Thyroid gland (tissue), 4 donors: ENCODE data around the gene EFNA4. TPM values are rescaled to one million over a fixed set of nuclear protein-coding genes. Genes with fewer than 3 reads are reported as not detected.
"Not testable (repeated sequence)": the region's sequence is repeated elsewhere in the genome, so short reads cannot be mapped to it uniquely, and the experiment has no call there.

Source experiments
- DNase-seq, 2 donors: peaks; one replicate each; pipeline ENCODE4 v3.0.0-alpha.2; 2019
- H3K27ac ChIP-seq, 3 donors: fragments of 200-600 bp; sonication (generic); 1 replicate in 2 of 3; 2 replicates in 1 of 3; pipeline ENCODE4 v1.5.1; 2016 to 2019; ENCODE audit warnings: mild to moderate bottlenecking in 1 of 3, moderate library complexity in 1 of 3
- H3K27me3 ChIP-seq: fragments of 200-600 bp; sonication (generic); one replicate; pipeline ENCODE4 v1.5.1; 2019
- H3K36me3 ChIP-seq, 2 donors: fragments of 200-600 bp; sonication (generic); one replicate each; pipeline ENCODE4 v1.5.1; 2016 to 2019
- H3K4me1 ChIP-seq, 2 donors: fragments of 200-600 bp; sonication (generic); one replicate each; pipeline ENCODE4 v1.5.1; 2017 to 2019
- H3K4me3 ChIP-seq, 3 donors: fragments of 200-600 bp; sonication (generic); replicated peaks in 1 of 3; 1 replicate in 2 of 3; 2 replicates in 1 of 3; pipeline ENCODE4 v1.5.1; 2016; ENCODE audit warnings: mild to moderate bottlenecking in 1 of 3
- H3K9me3 ChIP-seq: fragments of 200-600 bp; sonication (generic); one replicate; pipeline ENCODE4 v1.5.1; 2017
- CTCF ChIP-seq, 6 experiments: fragments of 200-600 bp in 3 of 6; fragments of 450-650 bp in 3 of 6; sonication (generic) in 3 of 6; IDR thresholded peaks; one replicate each; pipeline ENCODE4 v1.5.1; 2016 to 2019; ENCODE audit warnings: antibody characterized with exemption in 6 of 6, mild to moderate bottlenecking in 2 of 6, inconsistent platforms in 1 of 6, moderate library complexity in 1 of 6
- POLR2A ChIP-seq, 2 donors: fragments of 450-650 bp; IDR thresholded peaks; one replicate each; pipeline ENCODE4 v1.6.1; 2017; ENCODE audit warnings: antibody characterized with exemption in 2 of 2, mild to moderate bottlenecking in 2 of 2, moderate library complexity in 1 of 2
- WGBS, 2 donors: methylation state at CpG; one replicate each; pipeline ENCODE4 v1.1.5; 2017; 5-methylcytosine and 5-hydroxymethylcytosine counted together
- intact Hi-C: fragments of 100-400 bp; cut with DNase I; formaldehyde crosslinking; loops from one replicate; pipeline ENCODE4 v1.15.1; 2023
- total RNA-seq, 4 donors: library from RNA; depleted of rRNA; stranded (reverse); fragments of >200 nt; gene quantifications; one replicate each; pipeline ENCODE4 v1.2.3, GENCODE V29; 2016

The EFNA4 gene
- total RNA-seq, 4 donors from 2014 or later = 7.5 to 13.1 (median 9.9) TPM

DNA sequence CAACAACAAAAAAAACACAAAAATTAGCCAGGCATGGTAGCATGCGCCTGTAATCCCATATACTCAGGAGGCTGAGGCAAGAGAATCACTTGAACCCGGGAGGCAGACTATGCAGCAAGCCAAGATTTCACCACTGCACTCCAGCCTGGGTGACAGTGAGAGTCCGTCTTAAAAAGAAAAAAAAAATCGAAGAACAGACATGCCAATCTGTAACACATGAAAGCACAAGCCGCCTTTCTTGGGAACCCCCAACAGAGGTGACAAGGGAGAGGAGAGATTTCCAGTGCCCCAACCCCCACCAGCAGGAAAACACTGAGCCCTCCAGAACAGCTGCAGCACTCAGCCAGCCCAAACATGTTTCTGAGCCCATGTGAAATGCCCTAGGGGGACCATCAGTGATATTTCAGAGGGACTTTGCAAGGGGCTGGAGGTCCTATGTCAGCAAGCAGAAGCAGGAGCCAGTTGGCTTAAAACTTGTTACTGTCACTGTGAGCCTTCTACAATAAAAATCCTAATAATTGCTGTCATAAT is 50.0 kb downstream of the EFNA4 start:
- TF ChIP-seq POLR2A (IDR thresholded peaks at IDR 0.05) (no peak), CTCF (IDR thresholded peaks at IDR 0.05) (no peak)
- Histone ChIP-seq H3K27ac (no peak overlapping the region), H3K4me3 (no peak overlapping the region), H3K4me1 (no peaks in the 10 kb centered on the region), H3K36me3 (no peaks in the 10 kb centered on the region), H3K9me3 (no peaks in the 10 kb centered on the region), H3K27me3 (no peaks in the 10 kb centered on the region)
- DNase-seq = no peak
- intact Hi-C loops = no loop called here
- WGBS, 2 donors = 66 to 68% methylated on average over 5 of the region's 5 CpGs

DNA sequence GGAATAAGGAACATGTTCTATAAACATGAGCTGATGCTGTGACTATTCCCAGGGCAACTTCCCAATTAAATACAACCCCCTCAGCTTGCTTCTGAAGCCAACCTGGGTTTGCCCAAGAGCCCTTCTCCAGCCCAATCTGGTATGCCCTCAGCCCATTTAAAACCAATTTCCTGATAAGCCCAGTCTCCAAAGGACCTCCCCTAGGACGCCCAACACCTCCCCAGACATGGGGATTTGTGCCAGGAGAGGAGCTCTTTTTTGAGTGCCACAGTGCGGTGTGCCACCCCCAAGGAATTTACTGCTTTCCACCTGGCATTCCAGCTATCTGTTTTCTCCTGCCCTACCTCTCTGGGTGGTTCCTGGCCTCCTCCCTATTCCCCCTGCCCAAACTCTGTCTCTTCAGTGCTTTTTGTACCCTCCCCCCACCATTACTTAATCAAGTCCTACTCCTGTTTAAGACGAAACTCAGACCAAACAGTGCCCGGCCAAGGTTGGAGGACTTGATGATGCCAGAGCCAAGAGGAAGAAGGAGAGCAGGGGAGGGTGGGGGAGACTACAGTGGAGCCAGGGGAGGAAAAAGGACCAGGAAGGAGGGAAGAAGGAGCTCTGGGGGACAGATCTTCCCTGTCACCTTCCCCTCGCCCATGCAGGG is 52.7 kb downstream of the EFNA4 start:
- DNase-seq = peak in 1 of 2 donors; percentile 44
- no peak for TF ChIP-seq CTCF (IDR thresholded peaks at IDR 0.05)
- TF ChIP-seq POLR2A (IDR thresholded peaks at IDR 0.05) = no peak
- no peak overlapping the region for H3K27ac ChIP-seq

DNA sequence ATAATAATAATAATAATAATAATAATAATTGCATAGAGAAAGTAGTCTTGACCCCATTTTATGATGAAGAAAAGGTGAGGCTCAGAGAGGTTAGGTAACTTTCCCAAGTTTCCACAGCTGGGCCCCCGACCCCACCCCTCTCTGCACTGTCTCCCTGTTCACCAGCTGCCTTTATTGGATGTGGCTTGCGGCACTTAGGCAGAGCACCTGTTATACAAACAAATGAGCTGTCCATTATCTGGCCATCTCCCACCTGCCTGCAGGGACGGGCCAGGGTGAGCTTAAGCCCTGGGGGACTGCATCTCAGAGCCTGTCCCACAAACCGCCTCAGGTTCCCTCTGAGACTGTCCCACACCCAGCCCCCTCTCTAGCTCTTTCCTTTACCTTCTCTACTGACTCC is 54.1 kb downstream of the EFNA4 start:
- no peaks in the 10 kb centered on the region for H3K36me3 ChIP-seq
- intact Hi-C loops = no loop called here
- H3K4me3 ChIP-seq = no peak overlapping the region
- no peak for DNase-seq
- TF ChIP-seq POLR2A (IDR thresholded peaks at IDR 0.05) (no peak), CTCF (IDR thresholded peaks at IDR 0.05) (no peak)
- 52 to 67% methylated on average over 4 of the region's 4 CpGs for WGBS, 2 donors
- no peaks in the 10 kb centered on the region for H3K4me1 ChIP-seq
- no peaks in the 10 kb centered on the region for H3K27me3 ChIP-seq
- H3K9me3 ChIP-seq = no peaks in the 10 kb centered on the region
- H3K27ac ChIP-seq = no peak overlapping the region

More for the DNA sequence above, 52.7 kb downstream of the EFNA4 start:
- no peak overlapping the region for H3K4me3 ChIP-seq
- H3K4me1 ChIP-seq = no peaks in the 10 kb centered on the region
- H3K27me3 ChIP-seq = no peaks in the 10 kb centered on the region
- intact Hi-C loops = no loop called here
- H3K9me3 ChIP-seq = no peaks in the 10 kb centered on the region
- H3K36me3 ChIP-seq = no peaks in the 10 kb centered on the region
- 39 to 52% methylated on average over 5 of the region's 5 CpGs for whole genome bisulfite sequencing, 2 donors

DNA sequence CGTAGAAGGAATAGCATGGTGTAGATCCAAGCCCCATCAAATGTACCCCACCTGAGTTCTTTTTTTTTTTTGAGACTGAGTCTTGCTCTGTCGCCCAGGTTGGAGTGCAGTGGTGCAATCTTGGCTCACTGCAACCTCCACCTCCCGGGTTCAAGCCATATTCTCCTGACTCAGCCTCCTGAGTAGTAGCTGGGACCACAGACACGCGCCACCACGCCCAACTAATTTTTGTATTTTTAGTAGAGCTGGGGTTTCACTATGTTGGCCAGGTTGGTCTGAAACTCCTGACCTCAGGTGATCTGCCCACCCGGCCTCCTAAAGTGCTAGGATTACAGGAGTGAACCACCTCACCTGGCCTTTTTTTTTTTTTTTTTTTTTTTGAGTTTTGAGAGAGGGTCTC is 54.5 kb downstream of the EFNA4 start:
- DNase-seq, H3K4me1 ChIP-seq, H3K36me3 ChIP-seq, H3K4me3 ChIP-seq, H3K27ac ChIP-seq, intact Hi-C loops, H3K27me3 ChIP-seq, H3K9me3 ChIP-seq: not testable (repeated sequence)
- WGBS, 2 donors = 86 to 87% methylated on average over 7 of the region's 7 CpGs

Other genes starting within 250 kb of the EFNA4 start
- gene KCNN3, start 193.5 kb upstream of the EFNA4 start, total RNA-seq = 1 to 10 TPM; 3.5 to 5.6 (median 4.4) TPM
- 10 to 100 TPM; 15.0 to 28.2 (median 21.2) TPM for gene PMVK, start 127.0 kb upstream of the EFNA4 start, total RNA-seq
- 100 to 1,000 TPM; 139 to 205 (median 181) TPM for gene PBXIP1, start 107.6 kb upstream of the EFNA4 start, total RNA-seq
- 10 to 100 TPM; 28.6 to 48.3 (median 42.9) TPM for gene PYGO2, start 102.0 kb upstream of the EFNA4 start, total RNA-seq
- 100 to 1,000 TPM; 108 to 168 (median 123) TPM for gene SHC1, start 93.0 kb upstream of the EFNA4 start, total RNA-seq
- gene CKS1B, start 89.1 kb upstream of the EFNA4 start, total RNA-seq = 10 to 100 TPM; 14.3 to 29.5 (median 22.6) TPM
- gene FLAD1, start 80.4 kb upstream of the EFNA4 start, total RNA-seq = 10 to 100 TPM; 24.1 to 39.3 (median 31.1) TPM
- not detected for gene LENEP, start 70.2 kb upstream of the EFNA4 start, total RNA-seq
- 10 to 100 TPM; 35.7 to 89.8 (median 47.3) TPM for gene ZBTB7B, start 60.9 kb upstream of the EFNA4 start, total RNA-seq
- 1 to 10 TPM in 1 of 4 donors, under 1 TPM in 2, not detected in 1; 0.33 to 4.2 (median 0.50) TPM for gene DCST2, start 30.0 kb upstream of the EFNA4 start, total RNA-seq
- under 1 TPM in 1 of 4 donors, not detected in 3; 0.24 TPM for gene DCST1, start 29.9 kb upstream of the EFNA4 start, total RNA-seq
- gene ADAM15, start 12.4 kb upstream of the EFNA4 start, total RNA-seq = 10 to 100 TPM; 51.3 to 75.5 (median 65.6) TPM
- gene EFNA3, start 15.1 kb downstream of the EFNA4 start, total RNA-seq = 1 to 10 TPM; 1.2 to 2.9 (median 2.0) TPM
- 100 to 1,000 TPM in 1 of 4 donors, 10 to 100 TPM in 3; 56.1 to 129 (median 83.1) TPM for gene EFNA1, start 64.1 kb downstream of the EFNA4 start, total RNA-seq
- gene SLC50A1, start 72.1 kb downstream of the EFNA4 start, total RNA-seq = 10 to 100 TPM; 30.9 to 42.2 (median 32.7) TPM
- 100 to 1,000 TPM in 2 of 4 donors, 10 to 100 TPM in 2; 43.3 to 154 (median 94.8) TPM for gene DPM3, start 76.8 kb downstream of the EFNA4 start, total RNA-seq
- gene KRTCAP2, start 109.6 kb downstream of the EFNA4 start, total RNA-seq = 100 to 1,000 TPM in 3 of 4 donors, 10 to 100 TPM in 1; 79.8 to 263 (median 162) TPM
- under 1 TPM in 1 of 4 donors, not detected in 3; 0.45 TPM for gene TRIM46, start 110.1 kb downstream of the EFNA4 start, total RNA-seq
- 10 to 100 TPM in 3 of 4 donors, 1 to 10 TPM in 1; 8.5 to 25.7 (median 18.2) TPM for gene THBS3, start 144.2 kb downstream of the EFNA4 start, total RNA-seq
- 10 to 100 TPM; 37.9 to 75.5 (median 52.1) TPM for gene MTX1, start 145.0 kb downstream of the EFNA4 start, total RNA-seq
- gene ENTREP3, start 191.7 kb downstream of the EFNA4 start, total RNA-seq = 10 to 100 TPM in 1 of 4 donors, 1 to 10 TPM in 3; 5.6 to 12.0 (median 7.8) TPM
- 10 to 100 TPM; 51.9 to 73.5 (median 62.7) TPM for gene SCAMP3, start 198.6 kb downstream of the EFNA4 start, total RNA-seq
- 10 to 100 TPM; 40.0 to 61.6 (median 56.2) TPM for gene CLK2, start 209.8 kb downstream of the EFNA4 start, total RNA-seq
- gene HCN3, start 213.7 kb downstream of the EFNA4 start, total RNA-seq = 1 to 10 TPM; 1.5 to 2.9 (median 2.2) TPM
- gene PKLR, start 237.7 kb downstream of the EFNA4 start, total RNA-seq = not detected
- gene FDPS, start 245.1 kb downstream of the EFNA4 start, total RNA-seq = 100 to 1,000 TPM in 1 of 4 donors, 10 to 100 TPM in 3; 89.0 to 103 (median 98.9) TPM